Activated CD8-positive, alpha-beta memory T cell treated with anti-CD3 and anti-CD28 coated beads for 1 hour (primary cell): Measurements from ENCODE around the gene CTSD.
"Not testable (repeated sequence)": the region's sequence is repeated elsewhere in the genome, so short reads cannot be mapped to it uniquely, and the experiment has no call there.

ENCODE experiments used
- DNase-seq, 2 donors: peaks; one replicate each; pipeline ENCODE4 v3.0.0-alpha.2; 2020; ENCODE audit warnings: low read depth in 1 of 2; ENCODE audit errors: extremely low read depth in 1 of 2

The CTSD gene

DNA sequence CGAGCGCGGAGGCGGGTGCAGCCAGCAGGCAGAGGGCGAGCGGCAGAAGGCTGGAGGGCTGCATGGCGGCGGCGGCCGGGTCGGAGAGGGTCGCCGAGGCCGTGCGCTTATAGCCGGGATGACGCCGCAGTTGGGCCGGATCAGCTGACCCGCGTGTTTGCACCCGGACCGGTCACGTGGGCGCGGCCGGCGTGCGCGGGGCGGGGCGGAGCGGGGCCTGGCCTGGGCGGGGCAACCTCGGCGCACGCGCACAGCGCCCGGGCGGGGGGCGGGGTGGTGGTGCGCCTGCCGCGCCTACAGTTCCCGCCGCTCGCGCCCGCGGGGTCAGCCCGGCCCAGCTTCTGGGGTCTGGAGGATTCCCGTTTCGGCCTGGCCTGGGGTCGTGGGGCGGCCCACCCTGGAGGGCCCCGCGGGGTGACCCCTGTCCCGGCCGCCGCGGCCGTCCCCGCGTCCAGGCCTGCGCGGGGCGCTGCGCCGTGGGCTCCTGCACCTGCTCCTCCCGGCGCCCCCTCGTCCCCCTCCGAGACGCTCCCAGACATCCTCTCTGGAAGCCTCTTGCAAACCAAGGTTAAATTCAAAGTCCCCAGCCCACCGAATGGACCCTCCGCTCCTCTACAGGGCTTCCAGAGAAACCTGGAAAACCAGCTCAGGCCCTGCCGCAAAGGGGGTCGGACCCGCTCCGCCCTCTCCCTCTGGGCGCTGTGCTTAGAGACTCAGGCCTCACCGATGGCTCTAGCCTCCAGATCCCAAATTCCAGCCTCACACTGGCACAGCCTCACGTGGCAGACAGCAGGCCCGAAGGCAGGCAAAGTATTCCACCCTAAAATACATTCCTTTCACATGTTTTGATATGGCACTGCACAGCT lies at the start of gene CTSD:
Gene CTSD (minus strand): TSS at position 132 of the 866 bp plus-strand sequence. CDS start 68 bp downstream, at position 64.
- DNase-seq: peak; percentile 44 to 86

- not testable (repeated sequence) for DNase-seq
Observed at GRCh38 chr11:1813356-1813755, 49.6 kb upstream of the CTSD start.

DNA sequence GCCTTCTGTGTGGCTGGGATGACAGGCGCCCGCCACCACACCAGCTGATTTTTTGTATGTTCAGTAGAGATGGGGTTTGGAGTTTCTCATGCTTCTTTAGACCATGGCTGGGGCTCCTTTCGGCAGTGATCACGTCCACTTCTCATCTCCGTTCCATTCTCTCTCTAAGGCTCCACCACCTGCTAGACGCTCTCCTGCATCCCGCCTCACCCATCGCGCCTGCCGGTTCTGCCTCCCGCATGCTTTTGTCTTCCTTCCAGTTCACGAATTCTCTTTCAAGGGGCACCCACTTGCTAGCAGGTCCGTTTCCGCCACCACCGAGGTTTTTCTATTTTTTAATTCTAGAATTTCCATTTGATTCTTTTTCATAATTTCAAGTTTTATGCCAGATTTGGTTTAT lies 49.1 kb upstream of the CTSD start:
- DNase-seq: no peak

GRCh38 chr11:1812274-1812673 lies 48.5 kb upstream of the CTSD start:
- no peak for DNase-seq

DNA sequence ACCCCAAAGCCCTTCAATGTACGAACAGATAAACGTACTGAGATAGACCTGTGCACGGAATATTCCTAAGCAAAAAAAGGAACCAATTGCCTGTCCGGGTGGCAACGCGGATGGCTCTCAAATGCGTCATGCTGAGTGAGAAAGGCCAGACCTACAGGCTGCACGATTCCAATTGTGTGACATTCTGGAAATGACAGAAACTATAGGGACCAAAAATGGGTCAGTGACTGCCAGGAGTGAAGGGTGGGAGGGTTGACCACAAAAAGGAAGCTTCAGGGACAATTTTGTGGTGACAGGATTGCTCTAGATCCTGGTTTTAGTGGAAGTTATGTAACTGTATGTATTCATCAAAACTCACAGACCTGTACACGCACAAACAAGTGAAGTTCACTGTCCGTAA lies 47.0 kb upstream of the CTSD start:
- DNase-seq: no peak

DNA sequence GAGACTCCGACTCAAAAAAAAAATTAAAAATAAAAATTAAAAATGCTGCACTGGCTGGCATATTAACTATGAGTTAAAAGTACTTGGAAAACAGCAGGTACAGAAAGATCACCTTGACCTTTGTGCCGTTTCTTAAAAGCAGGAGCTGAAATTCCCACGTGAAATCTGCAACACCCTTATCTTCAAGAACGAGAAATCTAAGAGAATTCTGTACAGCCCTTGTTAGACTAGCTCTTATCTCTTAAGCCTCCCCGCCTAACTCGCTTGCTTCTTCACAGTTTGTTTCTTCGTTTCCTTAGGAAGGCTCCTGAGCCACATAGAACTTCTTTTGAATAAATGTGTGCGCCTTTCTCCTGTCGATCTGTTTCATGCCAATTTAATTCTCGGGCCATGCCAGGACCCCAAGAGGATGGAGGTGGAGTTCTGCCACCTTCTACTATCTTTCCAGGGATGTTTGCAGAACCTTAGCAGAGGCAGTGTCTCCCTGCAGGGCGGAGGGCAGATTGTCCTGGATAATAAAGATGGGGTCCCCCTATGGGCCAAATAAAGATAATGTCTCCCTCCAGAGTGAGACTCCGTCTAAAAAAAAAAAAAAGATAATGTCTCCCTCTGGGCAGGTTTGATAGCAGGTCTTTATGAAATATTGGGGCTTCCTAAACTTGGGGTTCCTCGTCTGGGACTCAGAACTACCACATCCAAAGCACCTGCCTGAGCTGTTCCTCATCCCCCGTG lies 43.7 kb upstream of the CTSD start:
- DNase-seq: no peak

DNA sequence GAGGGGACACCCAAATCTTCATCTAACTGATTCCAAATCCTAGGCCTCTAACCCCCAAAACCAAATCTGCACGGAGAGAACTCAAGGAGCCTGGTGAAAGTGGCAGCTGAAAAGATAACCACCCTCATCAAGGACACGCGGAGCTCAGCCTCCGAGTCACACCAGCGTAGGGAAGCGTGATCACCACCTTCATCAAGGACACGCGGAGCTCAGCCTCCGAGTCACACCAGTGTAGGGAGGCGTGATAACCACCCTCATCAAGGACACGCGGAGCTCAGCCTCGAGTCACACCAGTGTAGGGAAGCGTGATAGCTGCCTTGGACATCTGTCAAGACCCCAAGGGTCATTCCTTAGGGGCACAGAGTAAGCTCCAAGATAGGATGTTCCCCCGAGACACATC lies 41.8 kb upstream of the CTSD start:
- DNase-seq: no peak

DNA sequence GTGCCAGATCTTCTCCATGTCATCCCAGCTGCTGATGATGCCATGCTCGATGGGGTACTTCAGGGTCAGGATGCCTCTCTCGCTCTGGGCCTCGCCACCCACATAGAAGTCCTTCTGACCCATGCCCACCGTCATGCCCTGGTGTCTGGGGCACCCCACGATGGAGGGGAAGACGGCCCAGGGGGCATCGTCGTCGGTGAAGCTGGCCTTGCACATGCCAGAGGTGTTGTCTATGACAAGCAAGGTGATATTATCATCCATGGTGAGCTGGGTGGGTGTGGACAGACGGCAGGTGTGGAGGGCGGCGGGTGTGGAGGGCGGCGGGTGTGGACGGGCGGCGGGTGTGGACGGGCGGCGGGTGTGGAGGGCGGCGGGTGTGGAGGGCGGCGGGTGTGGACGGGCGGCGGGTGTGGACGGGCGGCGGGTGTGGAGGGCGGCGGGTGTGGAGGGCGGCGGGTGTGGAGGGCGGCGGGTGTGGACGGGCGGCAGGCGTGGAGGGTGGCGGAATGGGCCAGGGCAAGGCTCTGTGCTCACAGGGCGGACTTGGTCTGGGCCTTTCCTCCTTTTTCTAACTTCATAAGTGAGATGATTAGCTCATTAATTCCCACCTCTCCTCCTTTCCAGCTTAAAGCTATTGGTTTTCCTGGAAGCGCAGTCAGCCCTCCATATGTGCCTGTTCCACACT lies 40.2 kb upstream of the CTSD start:
- not testable (repeated sequence) for DNase-seq

DNA sequence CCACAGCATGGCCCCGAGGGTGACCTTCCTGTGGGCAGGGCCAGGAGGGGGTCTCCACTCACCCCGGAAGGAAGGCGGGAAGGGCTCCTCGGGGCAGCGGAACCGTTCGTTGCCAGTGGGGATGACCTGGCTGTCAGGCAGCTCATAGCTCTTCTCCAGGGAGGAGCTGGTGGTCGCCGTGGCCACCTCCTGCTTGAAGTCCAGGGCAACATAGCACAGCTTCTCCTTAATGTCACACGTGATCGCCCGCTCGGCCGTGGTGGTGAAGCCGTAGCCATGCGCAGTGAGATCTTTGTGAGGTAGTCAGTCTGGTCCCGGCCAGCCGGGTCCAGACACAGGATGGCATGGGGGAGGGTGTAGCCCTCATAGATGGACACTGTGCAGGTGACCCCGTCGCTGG lies 39.5 kb upstream of the CTSD start:
- DNase-seq: no peak

DNA sequence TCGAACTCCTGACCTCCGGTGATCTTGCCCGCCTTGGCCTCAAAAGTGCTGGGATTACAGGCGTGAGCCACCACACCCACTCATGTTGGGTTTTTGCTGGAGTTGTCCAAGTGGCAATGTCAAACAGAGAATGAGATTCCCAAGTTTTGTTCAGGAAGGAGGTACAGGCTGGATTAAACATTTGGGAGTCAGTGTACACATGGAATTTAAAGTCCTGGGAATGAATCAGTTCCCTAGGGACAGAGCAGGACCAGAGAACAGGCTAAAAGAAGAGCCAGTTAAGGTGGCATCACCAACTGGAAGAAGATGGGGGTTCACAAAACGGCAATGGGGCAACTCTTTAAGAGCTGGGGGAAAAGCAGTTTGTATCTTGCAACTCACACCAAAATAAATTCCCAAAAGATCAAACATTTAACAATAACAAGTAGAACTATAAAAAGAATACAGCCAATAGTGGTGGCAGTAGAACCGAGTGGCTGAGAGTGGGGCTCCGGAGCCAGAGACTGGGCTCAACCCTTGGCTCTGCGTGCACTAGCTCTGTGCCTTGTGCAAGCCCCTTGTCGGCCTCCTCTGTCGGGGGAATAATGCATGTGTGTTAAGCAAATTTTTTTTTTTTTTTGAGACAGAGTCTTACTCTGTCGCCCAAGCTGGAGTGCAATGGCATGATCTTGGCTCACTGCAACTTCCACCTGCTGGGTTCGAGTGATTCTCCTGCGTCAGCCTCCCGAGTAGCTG lies 33.8 kb upstream of the CTSD start:
- no peak for DNase-seq

GRCh38 chr11:1796413-1797011 lies 32.8 kb upstream of the CTSD start:
- DNase-seq: no peak

GRCh38 chr11:1793081-1793480 lies 29.4 kb upstream of the CTSD start:
- DNase-seq: no peak

- no peak for DNase-seq
Observed at GRCh38 chr11:1792461-1792860, 28.7 kb upstream of the CTSD start.

DNA sequence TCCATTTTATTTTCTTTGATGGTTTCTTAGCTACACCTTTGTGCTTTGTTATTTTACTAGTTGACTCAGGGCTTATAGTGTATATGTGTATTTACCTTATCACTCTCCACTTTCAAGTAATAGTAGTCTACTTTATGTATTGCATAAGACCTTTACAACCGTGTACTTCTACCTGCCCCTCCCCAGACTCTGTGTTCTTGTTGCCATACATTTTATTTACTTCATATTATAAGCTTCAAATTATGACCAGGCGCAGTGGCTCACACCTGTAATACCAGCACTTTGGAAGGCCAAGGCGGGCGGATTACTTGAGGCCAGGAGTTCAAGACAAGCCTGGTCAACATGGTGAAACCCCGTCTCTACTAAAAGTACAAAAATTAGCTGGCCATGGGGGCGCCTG lies 28.2 kb upstream of the CTSD start:
- DNase-seq: no peak

- no peak for DNase-seq
Observed at GRCh38 chr11:1786466-1786865, 22.7 kb upstream of the CTSD start.

GRCh38 chr11:1785749-1786413 lies 22.2 kb upstream of the CTSD start:
- DNase-seq: no peak

- DNase-seq: no peak
Observed at GRCh38 chr11:1784761-1785650, 21.3 kb upstream of the CTSD start.

DNA sequence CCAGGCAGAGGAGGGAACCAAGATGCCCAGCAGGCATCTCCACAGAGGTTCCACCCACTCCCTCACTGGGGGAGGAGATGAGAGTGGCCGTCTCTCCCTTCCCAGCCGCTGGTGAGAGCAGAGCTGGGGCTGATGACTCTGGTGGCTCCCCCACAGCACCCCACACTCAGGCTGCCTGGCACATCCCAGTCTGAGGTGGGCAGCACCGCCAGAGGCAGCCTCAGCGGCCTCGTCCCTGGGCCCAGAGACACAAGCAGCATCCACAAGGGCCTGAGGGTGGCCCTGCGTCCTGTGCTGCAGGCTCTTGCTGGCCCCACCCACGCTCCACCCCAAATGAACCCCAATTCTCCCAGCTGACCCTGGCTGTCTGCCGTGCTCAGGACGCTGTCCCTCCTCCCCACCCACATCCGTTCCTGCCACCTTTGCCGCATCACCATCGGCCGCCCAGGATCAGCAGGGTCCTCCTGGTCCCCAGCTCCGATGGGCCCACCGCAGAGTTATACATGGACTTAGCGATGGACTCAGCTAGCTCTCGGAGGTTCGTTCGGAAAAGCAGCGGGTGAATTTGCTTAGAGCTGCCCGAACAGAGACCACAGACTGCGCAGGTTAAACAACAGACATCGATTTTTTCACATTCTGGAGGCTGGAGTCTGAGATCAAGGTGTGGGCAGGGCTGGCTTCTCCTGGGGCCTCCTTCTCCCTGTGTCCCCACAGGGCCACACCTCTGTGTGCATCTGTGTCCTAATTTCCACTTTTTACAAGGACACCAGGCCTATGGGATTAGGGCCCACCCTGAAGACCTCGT lies 20.2 kb upstream of the CTSD start:
- no peak for DNase-seq
